ENCODE measurements around the gene JDP2. TPM values are rescaled to one million over a fixed set of nuclear protein-coding genes. Genes with fewer than 3 reads are reported as not detected.
A peak's percentile ranks its signal among the peaks of the same experiment; 100 is the strongest.

The JDP2 gene
- total and polyA plus RNA-seq, 2 of the 4 experiments (the other 2 are of a cell fraction): 35.7 to 38.4 TPM

GRCh38 chr14:75390183-75390582, 37.6 kb upstream of the JDP2 start:
- Histone ChIP-seq H4K8ac (ENCODE audit: low read depth in 2 of 2, low read length in 2 of 2) (no peak overlapping the region), H3K36me3 (ENCODE audit: control insufficient read depth, insufficient read depth, low read length) (no peaks in the 10 kb centered on the region), H2AK9ac (replicated peaks; ENCODE audit: low read depth, low read length, poor library complexity) (no peak overlapping the region), H4K91ac (ENCODE audit: insufficient read depth, low read depth, low read length) (no peak overlapping the region), H3K4me1 (ENCODE audit: control insufficient read depth, insufficient read depth, low read length) (no peaks in the 10 kb centered on the region), H2AK5ac (ENCODE audit: low read depth, low read length) (no peak overlapping the region), H3K79me1 (ENCODE audit: low read depth in 1 of 2, low read length in 2 of 2) (no peaks in the 10 kb centered on the region), H2AFZ (replicated peaks; ENCODE audit: low read length, poor library complexity) (no peak overlapping the region), H3K9me1 (ENCODE audit: insufficient read depth, low read length) (no peaks in the 10 kb centered on the region), H2BK15ac (ENCODE audit: low read depth, low read length) (no peak overlapping the region), H3K18ac (ENCODE audit: low read depth, low read length) (no peak overlapping the region), H4K20me1 (ENCODE audit: insufficient read depth, low read length) (no peaks in the 10 kb centered on the region), H4K5ac (ENCODE audit: low read depth, low read length) (no peak overlapping the region), H3K4me3 (ENCODE audit: insufficient read depth, low read depth, low read length) (no peak overlapping the region), H3K9me3 (ENCODE audit: control insufficient read depth, insufficient read depth, low read length) (no peaks in the 10 kb centered on the region), H3K9ac (ENCODE audit: low read depth, low read length) (no peak overlapping the region), H2BK5ac (ENCODE audit: low read depth, low read length, poor library complexity, severe bottlenecking) (no peak overlapping the region), H2BK20ac (ENCODE audit: low read depth, low read length) (no peak overlapping the region), H2BK120ac (ENCODE audit: low read depth, low read length) (no peak overlapping the region), H3K27me3 (ENCODE audit: control insufficient read depth, insufficient read depth, low read length) (peaks cover 29% of the 10 kb centered on the region), H3K23ac (ENCODE audit: low read depth, low read length) (no peak overlapping the region), H3K4ac (ENCODE audit: low read depth, low read length) (no peak overlapping the region), H3K4me2 (ENCODE audit: low read depth, low read length) (no peak overlapping the region), H3K14ac (replicated peaks; ENCODE audit: low read depth, low read length) (no peak overlapping the region), H3K56ac (ENCODE audit: extremely low read depth, insufficient read depth, low read length) (no peak overlapping the region), H3K27ac (ENCODE audit: insufficient read depth, low read length) (no peak overlapping the region)
- WGBS, 2 experiments (ENCODE audit: extremely low coverage in 2 of 2, insufficient read length in 1 of 2): no CpG with 5 or more reads among the region's 3 CpGs
- TF ChIP-seq RCOR1 (IDR thresholded peaks at IDR 0.05; ENCODE audit: insufficient replicate concordance, low read length): no peak
- peak; percentile 78 for TF ChIP-seq MAFK (IDR thresholded peaks at IDR 0.05; ENCODE audit: low read depth, low read length)
- BruUV-seq (replicated peaks): no TSS peak
- ATAC-seq (ENCODE audit: low read depth) (no peak), DNase-seq (no peak)
- ChIA-PET CTCF (no interaction called here), POLR2A (ENCODE audit: unreplicated experiment) (no interaction called here)
- intact Hi-C loops (cut with micrococcal nuclease) (no loop called here), in situ Hi-C loops (cut with MboI; ENCODE audit: low sequenced_read_pairs) (no loop called here), dilution Hi-C loops (cut with HindIII; ENCODE audit: low sequenced_read_pairs, unreplicated experiment) (no loop called here)
